H1 (cell line): ENCODE measurements around the gene ZNF496. TPM values are rescaled to one million over a fixed set of nuclear protein-coding genes. Genes with fewer than 3 reads are reported as not detected.
"Not testable (repeated sequence)": the region's sequence is repeated elsewhere in the genome, so short reads cannot be mapped to it uniquely, and the experiment has no call there.

ENCODE experiments used
- CTCF ChIA-PET: fragments of 300-600 bp; sonication (Branson Sonifier 250); formaldehyde crosslinking; loops from one replicate; lab custom pipeline; 2021; ENCODE audit not compliant: partially characterized antibody; lab: Charles Lee
- POLR2A ChIA-PET: fragments of 300-600 bp; sonication (Branson Sonifier 250); formaldehyde crosslinking; loops from one replicate; lab custom pipeline; 2021; ENCODE audit warnings: inconsistent platforms; ENCODE audit not compliant: partially characterized antibody; lab: Charles Lee
- DNase-seq, 2 experiments: peaks; one replicate each; pipeline versions ENCODE4 v3.0.0 to v3.0.0-alpha.2; 2010 to 2022; ENCODE audit warnings: low spot score in 2 of 2, low read depth in 1 of 2, mixed read lengths in 1 of 2
- FAIRE-seq: peaks from 2 replicates; lab custom pipeline; 2011; peaks lifted over from hg19 to GRCh38; lab: Jason Lieb, UNC
- H2AFZ ChIP-seq: 2 replicates; pipeline ENCODE4 v1.8.1; 2012; ENCODE audit warnings: low read length, inconsistent platforms
- H2AK5ac ChIP-seq: 2 replicates; pipeline ENCODE4 v1.6.1; 2013; ENCODE audit warnings: low read depth, low read length
- H2BK120ac ChIP-seq: replicated peaks from 2 replicates; pipeline ENCODE3; 2013; ENCODE audit warnings: low read depth, low read length, inconsistent platforms
- H2BK12ac ChIP-seq: 2 replicates; pipeline ENCODE4 v1.6.1; 2013; ENCODE audit warnings: low read depth, low read length
- H2BK15ac ChIP-seq: 2 replicates; pipeline ENCODE4 v1.6.1; 2013; ENCODE audit warnings: low read length
- H2BK20ac ChIP-seq: 2 replicates; pipeline ENCODE4 v1.6.1; 2013; ENCODE audit warnings: low read length
- H2BK5ac ChIP-seq: 2 replicates; pipeline ENCODE4 v1.6.1; 2013; ENCODE audit warnings: low read depth, low read length
- H3K14ac ChIP-seq: 2 replicates; pipeline ENCODE4 v1.6.1; 2013; ENCODE audit warnings: inconsistent platforms; ENCODE audit not compliant: insufficient read length
- H3K18ac ChIP-seq: 2 replicates; pipeline ENCODE4 v1.6.1; 2013; ENCODE audit warnings: low read length; ENCODE audit errors: extremely low read depth
- H3K23ac ChIP-seq: 2 replicates; pipeline ENCODE4 v1.6.1; 2013; ENCODE audit warnings: inconsistent platforms; ENCODE audit not compliant: insufficient read length
- H3K23me2 ChIP-seq: 2 replicates; pipeline ENCODE4 v1.6.1; 2013; ENCODE audit warnings: low read depth, low read length
- H3K27ac ChIP-seq: 2 replicates; pipeline ENCODE4 v1.6.1; 2011; ENCODE audit warnings: low read depth, low read length, inconsistent platforms
- H3K27me3 ChIP-seq, 4 experiments: replicated peaks in 1 of 4; 1 replicate in 1 of 4; 2 replicates in 3 of 4; pipeline versions ENCODE4 v1.6.1 to v1.8.1; 2011 to 2013; ENCODE audit warnings: low read length in 3 of 4, mild to moderate bottlenecking in 3 of 4, inconsistent platforms in 2 of 4, mixed read lengths in 2 of 4, moderate library complexity in 1 of 4; ENCODE audit not compliant: control insufficient read depth in 3 of 4, insufficient read depth in 3 of 4; ENCODE audit errors: extremely low read depth in 1 of 4
- H3K36me3 ChIP-seq, 4 experiments: 2 replicates each; pipeline versions ENCODE4 v1.6.1 to v1.8.1; 2011 to 2013; ENCODE audit warnings: mild to moderate bottlenecking in 4 of 4, low read length in 3 of 4, moderate library complexity in 2 of 4, control low read depth in 1 of 4, inconsistent platforms in 1 of 4; ENCODE audit not compliant: insufficient read depth in 4 of 4, control insufficient read depth in 2 of 4
- H3K4ac ChIP-seq: replicated peaks from 2 replicates; pipeline ENCODE3; 2013; ENCODE audit warnings: low read length, low read depth, mixed read lengths, inconsistent platforms; ENCODE audit not compliant: insufficient read length
- H3K4me1 ChIP-seq, 4 experiments: replicated peaks in 1 of 4; 1 replicate in 1 of 4; 2 replicates in 3 of 4; pipeline versions ENCODE4 v1.6.1 to v1.8.1; 2011 to 2013; ENCODE audit warnings: low read length in 3 of 4, inconsistent platforms in 2 of 4, mixed read lengths in 1 of 4; ENCODE audit not compliant: insufficient read depth in 4 of 4, control insufficient read depth in 3 of 4
- H3K4me2 ChIP-seq, 2 experiments: 2 replicates each; pipeline versions ENCODE4 v1.6.1 to v1.8.1; 2011 to 2013; ENCODE audit warnings: low read depth in 2 of 2, low read length in 2 of 2, control low read depth in 1 of 2, inconsistent platforms in 1 of 2, mild to moderate bottlenecking in 1 of 2; ENCODE audit not compliant: insufficient read depth in 1 of 2
- H3K4me3 ChIP-seq, 4 experiments: fragments of 200-600, 300-600 bp in 1 of 4; sonication (generic), shearing (Covaris generic), sonication (Bioruptor Twin) in 1 of 4; 2 replicates each; pipeline versions ENCODE4 v1.5.1 to v1.8.1; 2011 to 2016; ENCODE audit warnings: low read length in 4 of 4, low read depth in 3 of 4, control low read depth in 2 of 4, inconsistent platforms in 2 of 4, mild to moderate bottlenecking in 2 of 4, mixed read lengths in 1 of 4, moderate library complexity in 1 of 4; ENCODE audit not compliant: insufficient read depth in 2 of 4; ENCODE audit errors: extremely low read depth in 1 of 4
- H3K56ac ChIP-seq: replicated peaks from 2 replicates; pipeline ENCODE3; 2013; ENCODE audit warnings: low read depth, mild to moderate bottlenecking, mixed read lengths, low read length, inconsistent platforms; ENCODE audit not compliant: insufficient read length
- H3K79me1 ChIP-seq: 2 replicates; pipeline ENCODE4 v1.6.1; 2013; ENCODE audit warnings: low read depth, low read length, control low read depth
- H3K79me2 ChIP-seq, 2 experiments: 2 replicates each; pipeline versions ENCODE4 v1.6.1 to v1.8.1; 2012 to 2013; ENCODE audit warnings: low read length in 2 of 2, mild to moderate bottlenecking in 2 of 2, inconsistent platforms in 1 of 2; ENCODE audit not compliant: insufficient read depth in 2 of 2, control insufficient read depth in 1 of 2
- H3K9ac ChIP-seq, 4 experiments: replicated peaks in 1 of 4; 1 replicate in 1 of 4; 2 replicates in 3 of 4; pipeline versions ENCODE4 v1.6.1 to v1.8.1; 2011 to 2013; ENCODE audit warnings: low read depth in 3 of 4, low read length in 3 of 4, control low read depth in 2 of 4, mild to moderate bottlenecking in 2 of 4, moderate library complexity in 2 of 4, inconsistent platforms in 1 of 4; ENCODE audit errors: extremely low read depth in 1 of 4
- H3K9me3 ChIP-seq, 2 experiments: 2 replicates each; pipeline versions ENCODE4 v1.6.1 to v1.8.1; 2012 to 2013; ENCODE audit warnings: mild to moderate bottlenecking in 2 of 2, moderate library complexity in 2 of 2, control low read depth in 1 of 2, inconsistent platforms in 1 of 2, low read depth in 1 of 2, low read length in 1 of 2, mixed read lengths in 1 of 2; ENCODE audit not compliant: insufficient read depth in 2 of 2
- H4K20me1 ChIP-seq, 2 experiments: replicated peaks in 1 of 2; 2 replicates each; pipeline versions ENCODE3 to v1.8.1; 2011 to 2013; ENCODE audit warnings: inconsistent platforms in 2 of 2, low read length in 2 of 2, mild to moderate bottlenecking in 1 of 2; ENCODE audit not compliant: insufficient read depth in 2 of 2, control insufficient read depth in 1 of 2
- H4K5ac ChIP-seq: 2 replicates; pipeline ENCODE4 v1.6.1; 2013; ENCODE audit warnings: low read length, low read depth, mixed read lengths, inconsistent platforms; ENCODE audit not compliant: insufficient read length
- H4K8ac ChIP-seq: 2 replicates; pipeline ENCODE4 v1.8.0; 2013; ENCODE audit warnings: mild to moderate bottlenecking, moderate library complexity, low read length, inconsistent platforms; ENCODE audit not compliant: insufficient read depth; ENCODE audit errors: extremely low read depth
- H4K91ac ChIP-seq: replicated peaks from 2 replicates; pipeline ENCODE3; 2013; ENCODE audit warnings: low read length, mixed read lengths, inconsistent platforms; ENCODE audit not compliant: insufficient read length
- YY1 ChIP-seq: IDR thresholded peaks from 2 replicates; pipeline ENCODE4 v1.6.1; 2011; ENCODE audit warnings: low read depth, mild to moderate bottlenecking, low read length
- WGBS, 2 experiments: shearing (Covaris generic) in 1 of 2; methylation state at CpG; one replicate each; pipeline versions ENCODE4 v1.1.6 to v1.1.7; 2013 to 2015; ENCODE audit warnings: low lambda C conversion rate in 2 of 2, mixed read lengths in 2 of 2, inconsistent platforms in 1 of 2, low coverage in 1 of 2, missing lambda C conversion rate in 1 of 2; ENCODE audit not compliant: insufficient replicate concordance in 2 of 2, insufficient coverage in 1 of 2, insufficient read length in 1 of 2; ENCODE audit errors: extremely low coverage in 1 of 2, missing lambda C conversion rate in 1 of 2; 5-methylcytosine and 5-hydroxymethylcytosine counted together
- polyA plus RNA-seq, 7 experiments: library from polyadenylated mRNA; depleted of rRNA in 3 of 7; stranded (reverse) in 5 of 7; unstranded in 2 of 7; fragments of >200 nt in 5 of 7; fragments of 200-250 nt in 2 of 7; gene quantifications; 1 replicate in 5 of 7; 2 replicates in 1 of 7; 4 replicates in 1 of 7; pipeline versions ENCODE4 v1.2.1 to v1.2.3, GENCODE V29; 2011 to 2013; ENCODE audit warnings: missing spikeins in 2 of 7, mixed read lengths in 2 of 7
- total RNA-seq: library from RNA; stranded (reverse); fragmentation: NEBNext Ultra II Directional; extraction: Animal tissue kit (Norgen Biotek cat#: 25700); gene quantifications from 2 replicates; pipeline ENCODE4 v1.2.1, GENCODE V29; 2021

ZNF496 gene
- total and polyA plus RNA-seq, 2 of the 8 experiments (the other 6 are each of a cell fraction or from before 2014, with no cell fraction given): 27.9 to 71.4 TPM

GRCh38 chr1:247374651-247375334 is 43.1 kb upstream of the ZNF496 start:
- H3K36me3 ChIP-seq, H3K23me2 ChIP-seq, H3K23ac ChIP-seq, H3K9me3 ChIP-seq, H4K5ac ChIP-seq, DNase-seq, H3K14ac ChIP-seq, H3K27me3 ChIP-seq, H3K9ac ChIP-seq, H4K8ac ChIP-seq, H3K4ac ChIP-seq, H4K20me1 ChIP-seq, H3K79me1 ChIP-seq, H2AFZ ChIP-seq, H3K27ac ChIP-seq, H3K56ac ChIP-seq, H3K79me2 ChIP-seq, FAIRE-seq: not testable (repeated sequence)
- Histone ChIP-seq H3K4me2 (peak overlapping the region; percentile 75 to 81), H2BK20ac (peak overlapping the region; percentile 66; the same call in 1 of the 2 replicates), H2BK12ac (peak overlapping the region; percentile 84; the same call in 1 of the 2 replicates), H2BK5ac (peak overlapping the region; percentile 92; the same call in 1 of the 2 replicates), H2BK15ac (0 out of 2 replicates have a peak overlapping the region, but pooled peaks have one; percentile 50), H2BK120ac (peak overlapping the region; percentile 85), H2AK5ac (0 out of 2 replicates have a peak overlapping the region, but pooled peaks have one; percentile 75), H3K18ac (peak overlapping the region; percentile 83), H3K4me1 (peaks cover 13 to 35% (median 23%) of the 10 kb centered on the region in 4 experiments; a peak in 6 of 7 replicates), H3K4me3 (peak overlapping the region in 1 of 4 experiments; percentile 52; a peak in 3 of 8 replicates), H4K91ac (peak overlapping the region; percentile 13)
- TF ChIP-seq YY1: 0 out of 2 replicates have a peak, but pooled peaks have one; percentile 38
- WGBS, 2 experiments: 72% methylated on average over 8 of the region's 8 CpGs; no CpG with 5 or more reads in 1 of the 2 experiments
- CTCF ChIA-PET: interaction anchor here (0.7 to 2.1 kb wide), 17 partner anchors 9 to 137 kb away, joined by 3 to 12 read pairs (median 3); no protein-coding TSS in a partner anchor
- POLR2A ChIA-PET: interaction anchor here (1.9 kb wide), 1 partner anchor 12 kb away, joined by 5 read pairs; no protein-coding TSS in a partner anchor
